BJ (cell line): ENCODE results near the gene CDON. TPM values are rescaled to one million over a fixed set of nuclear protein-coding genes. Genes with fewer than 3 reads are reported as not detected.

Source experiments
- CTCF ChIA-PET: fragments of 350-600 bp; formaldehyde crosslinking; extraction: SDS; loops from one replicate; lab custom pipeline; 2021; ENCODE audit warnings: antibody characterized with exemption, inconsistent platforms; lab: Yijun Ruan, JAX
- POLR2A ChIA-PET: fragments of 300-600 bp; sonication (Branson Sonifier 250); formaldehyde crosslinking; extraction: SDS; loops from one replicate; lab custom pipeline; 2021; ENCODE audit warnings: antibody characterized with exemption; lab: Charles Lee
- DNase-seq: peaks from one replicate; pipeline ENCODE4 v3.0.0-alpha.2; 2011; ENCODE audit warnings: low read depth
- H3K27me3 ChIP-seq: 2 replicates; pipeline ENCODE4 v1.6.0; 2011; ENCODE audit warnings: low read length; ENCODE audit not compliant: control insufficient read depth, insufficient read depth
- H3K36me3 ChIP-seq: 2 replicates; pipeline ENCODE4 v1.5.1; 2011; ENCODE audit warnings: low read length; ENCODE audit not compliant: control insufficient read depth, insufficient read depth
- H3K4me3 ChIP-seq: 2 replicates; pipeline ENCODE4 v1.5.1; 2011; ENCODE audit warnings: low read depth, mild to moderate bottlenecking, control low read depth, low read length
- polyA plus RNA-seq: library from polyadenylated mRNA; depleted of rRNA; stranded (reverse); fragments of >200 nt; gene quantifications from 2 replicates; pipeline ENCODE4 v1.2.3, GENCODE V29; 2011
- TF ChIP-seq, protein P1 (sequence below): IDR thresholded peaks from 2 replicates; pipeline ENCODE4 v1.5.1; 2011; ENCODE audit warnings: low read depth, mild to moderate bottlenecking, control low read depth, inconsistent platforms, low read length, moderate library complexity; ENCODE audit not compliant: insufficient read depth

The CDON gene
- polyA plus RNA-seq, 1 experiment, result 1.5 TPM

DNA sequence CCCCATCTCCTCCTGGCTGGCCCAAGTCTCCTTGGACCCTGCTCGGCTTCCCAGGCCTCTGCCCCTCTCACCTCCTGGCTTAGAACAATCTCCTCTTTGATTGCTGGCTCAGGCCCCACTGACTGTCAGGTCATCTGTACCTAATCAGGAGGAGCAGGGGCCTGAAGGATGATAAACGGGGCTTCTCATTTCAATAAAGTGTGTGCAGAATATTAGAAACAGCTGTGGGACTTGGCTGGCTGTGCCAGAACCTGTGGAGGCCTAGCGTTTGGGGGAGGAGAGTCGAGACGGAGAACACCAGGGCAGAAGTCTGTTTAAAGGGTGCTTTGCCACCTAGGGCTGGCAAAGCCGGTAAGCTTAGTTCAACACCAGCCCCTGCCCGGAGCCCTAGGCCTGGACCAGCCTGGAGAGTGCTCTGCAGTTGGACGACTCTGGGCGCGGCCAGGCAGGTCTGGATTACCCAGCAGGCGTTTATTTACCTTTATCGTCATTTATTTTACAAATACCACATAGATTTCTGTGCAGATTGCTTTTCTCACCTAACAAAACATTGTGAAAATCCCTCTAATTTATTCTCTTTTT, 127.0 kb downstream of the CDON start:
- DNase-seq, result no peak
- TF ChIP-seq, protein P1, sequence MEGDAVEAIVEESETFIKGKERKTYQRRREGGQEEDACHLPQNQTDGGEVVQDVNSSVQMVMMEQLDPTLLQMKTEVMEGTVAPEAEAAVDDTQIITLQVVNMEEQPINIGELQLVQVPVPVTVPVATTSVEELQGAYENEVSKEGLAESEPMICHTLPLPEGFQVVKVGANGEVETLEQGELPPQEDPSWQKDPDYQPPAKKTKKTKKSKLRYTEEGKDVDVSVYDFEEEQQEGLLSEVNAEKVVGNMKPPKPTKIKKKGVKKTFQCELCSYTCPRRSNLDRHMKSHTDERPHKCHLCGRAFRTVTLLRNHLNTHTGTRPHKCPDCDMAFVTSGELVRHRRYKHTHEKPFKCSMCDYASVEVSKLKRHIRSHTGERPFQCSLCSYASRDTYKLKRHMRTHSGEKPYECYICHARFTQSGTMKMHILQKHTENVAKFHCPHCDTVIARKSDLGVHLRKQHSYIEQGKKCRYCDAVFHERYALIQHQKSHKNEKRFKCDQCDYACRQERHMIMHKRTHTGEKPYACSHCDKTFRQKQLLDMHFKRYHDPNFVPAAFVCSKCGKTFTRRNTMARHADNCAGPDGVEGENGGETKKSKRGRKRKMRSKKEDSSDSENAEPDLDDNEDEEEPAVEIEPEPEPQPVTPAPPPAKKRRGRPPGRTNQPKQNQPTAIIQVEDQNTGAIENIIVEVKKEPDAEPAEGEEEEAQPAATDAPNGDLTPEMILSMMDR, result no peak
- H3K36me3 ChIP-seq, result no peaks in the 10 kb centered on the region
- ChIA-PET POLR2A (no interaction called here), CTCF (interaction anchor here (1.1 kb wide), 1 partner anchor 13 kb away, joined by 7 read pairs; no protein-coding TSS in a partner anchor)
- H3K27me3 ChIP-seq, result peaks cover 7% of the 10 kb centered on the region; the same call in 1 of the 2 replicates
- no peak overlapping the region for H3K4me3 ChIP-seq

DNA sequence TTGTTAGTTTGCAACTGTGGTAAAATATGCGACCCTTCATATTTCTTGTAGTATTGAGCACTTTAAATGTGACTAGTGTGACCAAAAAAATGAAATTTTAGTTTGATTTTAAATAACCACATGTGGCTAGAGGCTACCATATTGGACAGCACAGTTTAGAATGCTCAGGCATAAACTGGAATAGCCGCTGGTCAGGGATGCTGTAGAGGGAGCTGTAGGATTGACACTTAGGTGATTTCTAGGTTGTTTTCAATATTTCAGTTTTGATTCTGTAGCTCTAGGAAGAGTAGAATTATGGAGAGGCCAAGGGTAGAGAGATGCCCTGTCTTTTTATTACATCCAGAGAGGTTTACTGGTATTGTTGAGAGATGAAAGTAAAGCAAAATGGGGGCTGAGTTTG, 127.6 kb downstream of the CDON start:
- ChIA-PET POLR2A (no interaction called here), CTCF (no interaction called here)
- TF ChIP-seq, protein P1, result no peak

DNA sequence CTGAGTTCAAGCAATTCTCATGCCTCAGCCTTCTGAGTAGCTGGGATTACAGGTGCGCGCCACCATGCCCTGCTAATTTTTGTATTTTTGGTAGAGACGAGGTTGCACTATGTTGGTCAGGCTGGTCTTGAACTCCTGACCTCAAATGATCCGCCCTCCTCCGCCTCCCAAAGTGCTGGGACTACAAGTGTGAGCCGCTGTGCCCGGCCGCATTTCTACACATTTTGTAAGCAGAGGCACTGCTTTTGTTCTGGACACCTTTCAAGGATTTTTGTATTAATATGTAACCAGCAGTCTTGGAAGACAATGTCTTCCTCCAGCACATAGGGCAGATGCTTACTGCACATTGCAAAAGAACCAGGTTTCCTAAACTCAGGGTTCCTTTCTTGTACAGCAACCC, 128.2 kb downstream of the CDON start:
- ChIA-PET CTCF (no interaction called here), POLR2A (no interaction called here)
- Histone ChIP-seq H3K27me3 (peaks cover 7% of the 10 kb centered on the region; the same call in 1 of the 2 replicates), H3K36me3 (no peaks in the 10 kb centered on the region), H3K4me3 (no peak overlapping the region)
- no peak for DNase-seq
- TF ChIP-seq, protein P1, result no peak

More for the DNA sequence above, 127.6 kb downstream of the CDON start:
- Histone ChIP-seq H3K36me3 (no peaks in the 10 kb centered on the region), H3K27me3 (peaks cover 7% of the 10 kb centered on the region; the same call in 1 of the 2 replicates), H3K4me3 (no peak overlapping the region)
- no peak for DNase-seq

DNA sequence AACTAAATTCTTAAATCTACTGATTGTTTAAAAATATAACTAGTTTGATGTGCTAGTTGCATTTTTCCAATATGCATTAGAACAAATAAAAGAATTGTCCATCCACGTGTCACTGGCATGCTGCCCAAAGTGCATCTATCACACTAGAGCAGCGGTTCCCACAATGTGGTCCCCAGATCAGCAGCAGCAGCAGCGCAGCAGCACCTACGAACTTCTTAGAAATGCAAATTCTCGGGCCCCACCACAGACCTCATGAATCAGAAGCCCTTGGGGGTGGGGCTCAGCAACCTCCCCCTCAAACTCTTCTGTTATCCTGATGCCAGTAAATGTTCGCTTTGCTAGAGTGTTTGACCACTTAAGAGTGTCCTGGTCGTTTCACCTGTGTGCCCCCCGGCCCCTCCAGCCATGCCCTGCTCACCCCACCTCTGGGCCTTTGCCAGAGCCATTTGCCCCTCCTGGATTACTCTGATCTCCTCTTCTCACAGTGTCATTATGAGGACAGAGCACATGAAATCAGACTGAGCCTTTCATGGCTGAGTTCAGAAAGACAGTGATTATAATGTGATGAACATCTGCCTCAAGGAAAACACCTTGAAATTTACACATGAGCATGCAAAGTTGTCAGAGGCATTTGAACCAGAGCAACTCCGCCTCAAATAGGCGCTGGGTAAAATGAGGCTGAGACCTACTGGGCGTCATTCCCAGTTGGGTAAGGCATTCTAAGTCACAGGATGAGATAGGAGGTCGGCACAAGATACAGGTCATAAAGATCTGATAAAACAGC, 129.4 kb downstream of the CDON start:
- Histone ChIP-seq H3K36me3 (no peaks in the 10 kb centered on the region), H3K27me3 (peaks cover 7% of the 10 kb centered on the region; the same call in 1 of the 2 replicates), H3K4me3 (no peak overlapping the region)
- TF ChIP-seq, protein P1, result no peak
- no peak for DNase-seq
- ChIA-PET POLR2A (no interaction called here), CTCF (interaction anchor here (0.8 to 2.0 kb wide), 3 partner anchors 9 to 52 kb away, joined by 3 to 10 read pairs (median 8); no protein-coding TSS in a partner anchor)

DNA sequence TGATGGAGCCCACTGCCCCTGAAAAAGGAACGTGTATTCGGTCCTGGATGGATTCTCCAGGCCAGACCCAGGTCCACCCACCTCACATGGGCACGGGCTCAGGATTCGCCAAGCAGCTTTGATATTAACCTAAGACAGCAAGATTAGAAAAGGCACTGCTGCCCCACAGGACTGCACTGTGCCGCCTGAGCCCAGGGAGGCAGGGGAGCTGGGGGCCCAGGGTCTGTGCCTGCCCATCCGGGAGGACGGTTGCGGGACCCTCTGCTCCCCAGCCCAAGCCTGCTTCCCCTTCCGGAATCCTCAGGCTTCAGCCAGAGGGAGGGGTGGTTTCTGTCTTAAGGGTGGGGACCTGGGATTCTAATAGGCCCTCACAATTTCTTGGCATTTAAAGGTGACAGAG, 130.4 kb downstream of the CDON start:
- ChIA-PET POLR2A (no interaction called here), CTCF (interaction anchor here (0.8 to 2.0 kb wide), 8 partner anchors 9 to 266 kb away, joined by 3 to 10 read pairs (median 4); no protein-coding TSS in a partner anchor)
- TF ChIP-seq, protein P1, result no peak
- H3K36me3 ChIP-seq, result no peaks in the 10 kb centered on the region
- H3K4me3 ChIP-seq, result no peak overlapping the region
- peaks cover 7% of the 10 kb centered on the region; the same call in 1 of the 2 replicates for H3K27me3 ChIP-seq
- no peak for DNase-seq
